H1 (cell line): ENCODE measurements around the gene MRPL43. TPM values are rescaled to one million over a fixed set of nuclear protein-coding genes. Genes with fewer than 3 reads are reported as not detected.

Experiments
- CTCF ChIA-PET: fragments of 300-600 bp; sonication (Branson Sonifier 250); formaldehyde crosslinking; loops from one replicate; lab custom pipeline; 2021; ENCODE audit not compliant: partially characterized antibody; lab: Charles Lee
- POLR2A ChIA-PET: fragments of 300-600 bp; sonication (Branson Sonifier 250); formaldehyde crosslinking; loops from one replicate; lab custom pipeline; 2021; ENCODE audit warnings: inconsistent platforms; ENCODE audit not compliant: partially characterized antibody; lab: Charles Lee
- DNase-seq, 2 experiments: peaks; one replicate each; pipeline versions ENCODE4 v3.0.0 to v3.0.0-alpha.2; 2010 to 2022; ENCODE audit warnings: low spot score in 2 of 2, low read depth in 1 of 2, mixed read lengths in 1 of 2
- FAIRE-seq: peaks from 2 replicates; lab custom pipeline; 2011; peaks lifted over from hg19 to GRCh38; lab: Jason Lieb, UNC
- H2AFZ ChIP-seq: 2 replicates; pipeline ENCODE4 v1.8.1; 2012; ENCODE audit warnings: low read length, inconsistent platforms
- H2AK5ac ChIP-seq: 2 replicates; pipeline ENCODE4 v1.6.1; 2013; ENCODE audit warnings: low read depth, low read length
- H2BK120ac ChIP-seq: replicated peaks from 2 replicates; pipeline ENCODE3; 2013; ENCODE audit warnings: low read depth, low read length, inconsistent platforms
- H2BK12ac ChIP-seq: 2 replicates; pipeline ENCODE4 v1.6.1; 2013; ENCODE audit warnings: low read depth, low read length
- H2BK15ac ChIP-seq: 2 replicates; pipeline ENCODE4 v1.6.1; 2013; ENCODE audit warnings: low read length
- H2BK20ac ChIP-seq: 2 replicates; pipeline ENCODE4 v1.6.1; 2013; ENCODE audit warnings: low read length
- H2BK5ac ChIP-seq: 2 replicates; pipeline ENCODE4 v1.6.1; 2013; ENCODE audit warnings: low read depth, low read length
- H3K14ac ChIP-seq: 2 replicates; pipeline ENCODE4 v1.6.1; 2013; ENCODE audit warnings: inconsistent platforms; ENCODE audit not compliant: insufficient read length
- H3K18ac ChIP-seq: 2 replicates; pipeline ENCODE4 v1.6.1; 2013; ENCODE audit warnings: low read length; ENCODE audit errors: extremely low read depth
- H3K23ac ChIP-seq: 2 replicates; pipeline ENCODE4 v1.6.1; 2013; ENCODE audit warnings: inconsistent platforms; ENCODE audit not compliant: insufficient read length
- H3K23me2 ChIP-seq: 2 replicates; pipeline ENCODE4 v1.6.1; 2013; ENCODE audit warnings: low read depth, low read length
- H3K27ac ChIP-seq: 2 replicates; pipeline ENCODE4 v1.6.1; 2011; ENCODE audit warnings: low read depth, low read length, inconsistent platforms
- H3K27me3 ChIP-seq, 4 experiments: replicated peaks in 1 of 4; 1 replicate in 1 of 4; 2 replicates in 3 of 4; pipeline versions ENCODE4 v1.6.1 to v1.8.1; 2011 to 2013; ENCODE audit warnings: low read length in 3 of 4, mild to moderate bottlenecking in 3 of 4, inconsistent platforms in 2 of 4, mixed read lengths in 2 of 4, moderate library complexity in 1 of 4; ENCODE audit not compliant: control insufficient read depth in 3 of 4, insufficient read depth in 3 of 4; ENCODE audit errors: extremely low read depth in 1 of 4
- H3K36me3 ChIP-seq, 4 experiments: 2 replicates each; pipeline versions ENCODE4 v1.6.1 to v1.8.1; 2011 to 2013; ENCODE audit warnings: mild to moderate bottlenecking in 4 of 4, low read length in 3 of 4, moderate library complexity in 2 of 4, control low read depth in 1 of 4, inconsistent platforms in 1 of 4; ENCODE audit not compliant: insufficient read depth in 4 of 4, control insufficient read depth in 2 of 4
- H3K4ac ChIP-seq: replicated peaks from 2 replicates; pipeline ENCODE3; 2013; ENCODE audit warnings: low read length, low read depth, mixed read lengths, inconsistent platforms; ENCODE audit not compliant: insufficient read length
- H3K4me1 ChIP-seq, 4 experiments: replicated peaks in 1 of 4; 1 replicate in 1 of 4; 2 replicates in 3 of 4; pipeline versions ENCODE4 v1.6.1 to v1.8.1; 2011 to 2013; ENCODE audit warnings: low read length in 3 of 4, inconsistent platforms in 2 of 4, mixed read lengths in 1 of 4; ENCODE audit not compliant: insufficient read depth in 4 of 4, control insufficient read depth in 3 of 4
- H3K4me2 ChIP-seq, 2 experiments: 2 replicates each; pipeline versions ENCODE4 v1.6.1 to v1.8.1; 2011 to 2013; ENCODE audit warnings: low read depth in 2 of 2, low read length in 2 of 2, control low read depth in 1 of 2, inconsistent platforms in 1 of 2, mild to moderate bottlenecking in 1 of 2; ENCODE audit not compliant: insufficient read depth in 1 of 2
- H3K4me3 ChIP-seq, 4 experiments: fragments of 200-600, 300-600 bp in 1 of 4; sonication (generic), shearing (Covaris generic), sonication (Bioruptor Twin) in 1 of 4; 2 replicates each; pipeline versions ENCODE4 v1.5.1 to v1.8.1; 2011 to 2016; ENCODE audit warnings: low read length in 4 of 4, low read depth in 3 of 4, control low read depth in 2 of 4, inconsistent platforms in 2 of 4, mild to moderate bottlenecking in 2 of 4, mixed read lengths in 1 of 4, moderate library complexity in 1 of 4; ENCODE audit not compliant: insufficient read depth in 2 of 4; ENCODE audit errors: extremely low read depth in 1 of 4
- H3K56ac ChIP-seq: replicated peaks from 2 replicates; pipeline ENCODE3; 2013; ENCODE audit warnings: low read depth, mild to moderate bottlenecking, mixed read lengths, low read length, inconsistent platforms; ENCODE audit not compliant: insufficient read length
- H3K79me1 ChIP-seq: 2 replicates; pipeline ENCODE4 v1.6.1; 2013; ENCODE audit warnings: low read depth, low read length, control low read depth
- H3K79me2 ChIP-seq, 2 experiments: 2 replicates each; pipeline versions ENCODE4 v1.6.1 to v1.8.1; 2012 to 2013; ENCODE audit warnings: low read length in 2 of 2, mild to moderate bottlenecking in 2 of 2, inconsistent platforms in 1 of 2; ENCODE audit not compliant: insufficient read depth in 2 of 2, control insufficient read depth in 1 of 2
- H3K9ac ChIP-seq, 4 experiments: replicated peaks in 1 of 4; 1 replicate in 1 of 4; 2 replicates in 3 of 4; pipeline versions ENCODE4 v1.6.1 to v1.8.1; 2011 to 2013; ENCODE audit warnings: low read depth in 3 of 4, low read length in 3 of 4, control low read depth in 2 of 4, mild to moderate bottlenecking in 2 of 4, moderate library complexity in 2 of 4, inconsistent platforms in 1 of 4; ENCODE audit errors: extremely low read depth in 1 of 4
- H3K9me3 ChIP-seq, 2 experiments: 2 replicates each; pipeline versions ENCODE4 v1.6.1 to v1.8.1; 2012 to 2013; ENCODE audit warnings: mild to moderate bottlenecking in 2 of 2, moderate library complexity in 2 of 2, control low read depth in 1 of 2, inconsistent platforms in 1 of 2, low read depth in 1 of 2, low read length in 1 of 2, mixed read lengths in 1 of 2; ENCODE audit not compliant: insufficient read depth in 2 of 2
- H4K20me1 ChIP-seq, 2 experiments: replicated peaks in 1 of 2; 2 replicates each; pipeline versions ENCODE3 to v1.8.1; 2011 to 2013; ENCODE audit warnings: inconsistent platforms in 2 of 2, low read length in 2 of 2, mild to moderate bottlenecking in 1 of 2; ENCODE audit not compliant: insufficient read depth in 2 of 2, control insufficient read depth in 1 of 2
- H4K5ac ChIP-seq: 2 replicates; pipeline ENCODE4 v1.6.1; 2013; ENCODE audit warnings: low read length, low read depth, mixed read lengths, inconsistent platforms; ENCODE audit not compliant: insufficient read length
- H4K8ac ChIP-seq: 2 replicates; pipeline ENCODE4 v1.8.0; 2013; ENCODE audit warnings: mild to moderate bottlenecking, moderate library complexity, low read length, inconsistent platforms; ENCODE audit not compliant: insufficient read depth; ENCODE audit errors: extremely low read depth
- H4K91ac ChIP-seq: replicated peaks from 2 replicates; pipeline ENCODE3; 2013; ENCODE audit warnings: low read length, mixed read lengths, inconsistent platforms; ENCODE audit not compliant: insufficient read length
- BCL11A ChIP-seq, 2 experiments: IDR thresholded peaks; one replicate each; pipeline ENCODE4 v1.6.1; 2011; ENCODE audit warnings: low read depth in 2 of 2, low read length in 2 of 2, mild to moderate bottlenecking in 2 of 2
- GABPA ChIP-seq: IDR thresholded peaks from 2 replicates; pipeline ENCODE4 v1.6.1; 2011; ENCODE audit warnings: mild to moderate bottlenecking, low read length, moderate library complexity, borderline replicate concordance; ENCODE audit not compliant: insufficient read depth
- HDAC6 ChIP-seq: IDR thresholded peaks from one replicate; pipeline ENCODE4 v1.7.1; 2012; ENCODE audit warnings: low read depth, mild to moderate bottlenecking, inconsistent platforms, low read length, moderate library complexity
- KDM5A ChIP-seq: fragments of 200-600 bp; IDR thresholded peaks from 2 replicates; pipeline ENCODE4 v1.7.1; 2012; ENCODE audit warnings: mild to moderate bottlenecking, low read length, inconsistent platforms, mixed read lengths
- SIN3A ChIP-seq, 2 experiments: IDR thresholded peaks in 1 of 2; conservative IDR thresholded peaks in 1 of 2; 2 replicates each; pipeline ENCODE4 v1.6.1; 2011 to 2012; ENCODE audit warnings: low read length in 2 of 2, improper control_type of control experiment in 1 of 2, low read depth in 1 of 2, mild to moderate bottlenecking in 1 of 2
- SP2 ChIP-seq: IDR thresholded peaks from 2 replicates; pipeline ENCODE4 v1.6.1; 2012; ENCODE audit warnings: mild to moderate bottlenecking, low read length, inconsistent platforms
- SRF ChIP-seq: IDR thresholded peaks from 2 replicates; pipeline ENCODE4 v1.6.1; 2011; ENCODE audit warnings: mild to moderate bottlenecking, low read depth, low read length, moderate library complexity
- SUZ12 ChIP-seq: fragments of 200-600 bp; sonication (generic); IDR thresholded peaks from 2 replicates; pipeline ENCODE4 v1.6.1; 2012; ENCODE audit warnings: mild to moderate bottlenecking, inconsistent platforms, low read length, moderate library complexity, mixed read lengths
- TCF12 ChIP-seq: IDR thresholded peaks from 2 replicates; pipeline ENCODE4 v1.6.1; 2011; ENCODE audit warnings: low read depth, mild to moderate bottlenecking, low read length
- WGBS, 2 experiments: shearing (Covaris generic) in 1 of 2; methylation state at CpG; one replicate each; pipeline versions ENCODE4 v1.1.6 to v1.1.7; 2013 to 2015; ENCODE audit warnings: low lambda C conversion rate in 2 of 2, mixed read lengths in 2 of 2, inconsistent platforms in 1 of 2, low coverage in 1 of 2, missing lambda C conversion rate in 1 of 2; ENCODE audit not compliant: insufficient replicate concordance in 2 of 2, insufficient coverage in 1 of 2, insufficient read length in 1 of 2; ENCODE audit errors: extremely low coverage in 1 of 2, missing lambda C conversion rate in 1 of 2; 5-methylcytosine and 5-hydroxymethylcytosine counted together
- polyA plus RNA-seq, 7 experiments: library from polyadenylated mRNA; depleted of rRNA in 3 of 7; stranded (reverse) in 5 of 7; unstranded in 2 of 7; fragments of >200 nt in 5 of 7; fragments of 200-250 nt in 2 of 7; gene quantifications; 1 replicate in 5 of 7; 2 replicates in 1 of 7; 4 replicates in 1 of 7; pipeline versions ENCODE4 v1.2.1 to v1.2.3, GENCODE V29; 2011 to 2013; ENCODE audit warnings: missing spikeins in 2 of 7, mixed read lengths in 2 of 7
- total RNA-seq: library from RNA; stranded (reverse); fragmentation: NEBNext Ultra II Directional; extraction: Animal tissue kit (Norgen Biotek cat#: 25700); gene quantifications from 2 replicates; pipeline ENCODE4 v1.2.1, GENCODE V29; 2021
- TF ChIP-seq, protein P1 (sequence below), 3 experiments: IDR thresholded peaks; 1 replicate in 2 of 3; 2 replicates in 1 of 3; pipeline versions ENCODE4 v1.5.1 to v1.6.1; 2011; ENCODE audit warnings: low read length in 3 of 3, mild to moderate bottlenecking in 3 of 3, inconsistent platforms in 2 of 3, low read depth in 1 of 3, moderate library complexity in 1 of 3; ENCODE audit not compliant: insufficient read depth in 1 of 3; ENCODE audit errors: control extremely low read depth in 1 of 3

Gene MRPL43
- total and polyA plus RNA-seq, 2 of the 8 experiments (the other 6 are each of a cell fraction or from before 2014, with no cell fraction given), result 74.1 to 149 TPM

DNA sequence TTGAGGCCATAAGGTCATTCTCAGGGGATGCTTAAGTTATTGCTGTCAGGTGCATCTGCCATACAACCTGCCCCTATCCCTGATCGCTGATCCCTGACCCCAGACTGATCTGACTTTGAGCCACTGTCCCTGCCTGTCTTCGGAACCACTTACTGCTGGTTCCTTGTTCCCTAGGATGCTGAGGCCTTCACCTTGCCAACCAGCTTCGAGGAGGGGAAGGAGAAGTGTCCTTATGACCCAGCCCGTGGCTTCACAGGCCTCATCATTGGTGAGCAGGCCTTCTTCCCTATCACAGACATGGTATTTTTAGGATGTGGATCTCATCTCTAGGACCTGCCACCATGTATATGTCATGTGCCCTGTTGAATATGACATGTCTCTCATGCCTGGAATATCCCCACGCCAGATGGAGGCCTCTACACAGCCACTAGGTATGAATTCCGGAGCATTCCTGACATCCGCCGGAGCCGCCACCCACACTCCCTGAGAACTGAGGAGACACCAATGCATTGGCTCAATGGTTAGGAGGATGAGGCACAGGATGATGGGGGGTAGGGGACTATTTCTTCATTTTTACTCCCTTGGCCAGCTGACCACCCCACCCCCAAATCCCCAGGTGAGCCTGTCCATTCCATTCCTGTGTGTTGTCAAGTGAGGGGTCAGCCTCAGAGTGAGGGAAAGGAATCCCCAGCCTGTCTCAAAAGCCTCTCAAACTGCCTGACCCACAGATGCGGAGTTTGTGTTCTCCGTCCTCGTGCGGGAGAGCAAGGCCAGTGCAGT lies 9.0 kb downstream of the MRPL43 start:
- POLR2A ChIA-PET, result interaction anchor here (1.0 to 1.1 kb wide), 2 partner anchors 8 to 10 kb away, joined by 3 read pairs; no protein-coding TSS in a partner anchor
- Histone ChIP-seq H2AK5ac (no peak overlapping the region), H3K18ac (no peak overlapping the region), H3K79me1 (no peaks in the 10 kb centered on the region), H3K36me3 (peaks cover 0 to 18% (median 5%) of the 10 kb centered on the region in 4 experiments; a peak in 4 of 8 replicates), H3K27me3 (no peaks in the 10 kb centered on the region), H4K5ac (no peak overlapping the region), H3K4me1 (no peaks in the 10 kb centered on the region), H2BK5ac (no peak overlapping the region), H2AFZ (no peak overlapping the region), H2BK15ac (no peak overlapping the region), H3K23me2 (no peaks in the 10 kb centered on the region), H3K4me2 (no peak overlapping the region), H3K9me3 (no peaks in the 10 kb centered on the region), H4K91ac (no peak overlapping the region), H3K27ac (no peak overlapping the region; the same call in 1 of the 2 replicates), H3K4ac (no peak overlapping the region), H4K8ac (no peak overlapping the region), H4K20me1 (peaks cover 0 to 11% of the 10 kb centered on the region in 2 experiments), H3K23ac (no peak overlapping the region), H3K14ac (no peak overlapping the region), H2BK12ac (no peak overlapping the region), H2BK120ac (no peak overlapping the region), H3K79me2 (no peaks in the 10 kb centered on the region), H3K56ac (no peak overlapping the region), H3K9ac (no peak overlapping the region), H3K4me3 (no peak overlapping the region), H2BK20ac (no peak overlapping the region)
- no peak for FAIRE-seq
- CTCF ChIA-PET, result interaction anchor here (2.7 kb wide), 1 partner anchor 36 kb away, joined by 9 read pairs; no protein-coding TSS in a partner anchor
- no peak for DNase-seq
- TF ChIP-seq, protein P1, sequence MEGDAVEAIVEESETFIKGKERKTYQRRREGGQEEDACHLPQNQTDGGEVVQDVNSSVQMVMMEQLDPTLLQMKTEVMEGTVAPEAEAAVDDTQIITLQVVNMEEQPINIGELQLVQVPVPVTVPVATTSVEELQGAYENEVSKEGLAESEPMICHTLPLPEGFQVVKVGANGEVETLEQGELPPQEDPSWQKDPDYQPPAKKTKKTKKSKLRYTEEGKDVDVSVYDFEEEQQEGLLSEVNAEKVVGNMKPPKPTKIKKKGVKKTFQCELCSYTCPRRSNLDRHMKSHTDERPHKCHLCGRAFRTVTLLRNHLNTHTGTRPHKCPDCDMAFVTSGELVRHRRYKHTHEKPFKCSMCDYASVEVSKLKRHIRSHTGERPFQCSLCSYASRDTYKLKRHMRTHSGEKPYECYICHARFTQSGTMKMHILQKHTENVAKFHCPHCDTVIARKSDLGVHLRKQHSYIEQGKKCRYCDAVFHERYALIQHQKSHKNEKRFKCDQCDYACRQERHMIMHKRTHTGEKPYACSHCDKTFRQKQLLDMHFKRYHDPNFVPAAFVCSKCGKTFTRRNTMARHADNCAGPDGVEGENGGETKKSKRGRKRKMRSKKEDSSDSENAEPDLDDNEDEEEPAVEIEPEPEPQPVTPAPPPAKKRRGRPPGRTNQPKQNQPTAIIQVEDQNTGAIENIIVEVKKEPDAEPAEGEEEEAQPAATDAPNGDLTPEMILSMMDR (IDR thresholded peaks at IDR 0.05; ENCODE audit: control extremely low read depth in 1 of 3, insufficient read depth in 1 of 3, low read depth in 1 of 3, low read length in 3 of 3), result no peak
- TF ChIP-seq TCF12 (no peak), HDAC6 (no peak), BCL11A (IDR thresholded peaks at IDR 0.05; ENCODE audit: low read depth in 2 of 2, low read length in 2 of 2) (no peak), SRF (no peak), SUZ12 (no peak), SIN3A (conservative IDR thresholded peaks at IDR 0.05 in 1 of 2, IDR thresholded peaks at IDR 0.05 in 1 of 2; ENCODE audit: low read depth in 1 of 2, low read length in 2 of 2) (no peak), SP2 (no peak), GABPA (no peak), KDM5A (no peak)
- 92% methylated on average over 12 of the region's 13 CpGs; no CpG with 5 or more reads in 1 of the 2 experiments for WGBS, 2 experiments
